IPS DF 19.7 (cell line): ENCODE measurements around the gene PRELP.
"Not testable (repeated sequence)": the region's sequence is repeated elsewhere in the genome, so short reads cannot be mapped to it uniquely, and the experiment has no call there.

Experiments used
- DNase-seq: peaks from one replicate; pipeline ENCODE4 v3.0.0-alpha.2; 2013; ENCODE audit warnings: low read depth, low spot score

Gene PRELP

DNA sequence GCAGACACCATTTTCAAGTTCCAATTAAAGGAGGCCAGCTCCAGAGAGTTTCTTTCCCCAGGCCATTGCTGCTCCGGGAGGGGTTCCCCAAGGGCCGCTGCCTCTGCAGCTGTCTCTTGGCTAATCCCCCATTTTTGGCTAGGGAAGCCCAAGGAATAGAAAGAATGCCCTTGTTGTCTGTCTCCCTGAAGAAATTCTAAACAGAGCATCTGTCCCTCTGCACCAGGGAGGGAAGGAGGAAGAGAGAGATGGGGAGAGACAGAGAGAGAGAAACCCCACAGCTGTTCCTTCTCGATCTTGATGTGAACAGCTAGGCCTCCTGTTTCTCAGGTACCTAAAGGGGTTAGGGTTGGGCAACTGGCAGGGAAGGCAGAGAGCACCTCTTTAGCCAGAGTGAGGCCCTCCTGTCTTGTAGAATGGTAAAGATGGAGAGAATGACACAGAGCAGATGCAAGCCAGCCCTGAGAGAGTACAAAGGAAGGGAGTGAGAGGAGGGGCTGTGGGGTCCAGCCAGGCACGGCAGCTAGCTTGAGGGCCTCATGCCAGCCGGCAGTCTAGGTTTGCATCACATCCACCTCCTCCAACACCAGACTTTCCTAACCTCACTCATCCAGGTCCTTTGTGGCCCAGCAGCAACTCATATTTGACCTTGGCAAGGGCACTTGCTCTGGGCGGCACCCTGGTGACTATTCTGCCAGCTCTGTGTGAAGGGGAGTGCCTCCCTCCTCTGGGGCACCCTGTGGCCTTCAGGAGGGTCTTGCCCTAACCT lies 31.4 kb downstream of the PRELP start:
- DNase-seq = no peak

DNA sequence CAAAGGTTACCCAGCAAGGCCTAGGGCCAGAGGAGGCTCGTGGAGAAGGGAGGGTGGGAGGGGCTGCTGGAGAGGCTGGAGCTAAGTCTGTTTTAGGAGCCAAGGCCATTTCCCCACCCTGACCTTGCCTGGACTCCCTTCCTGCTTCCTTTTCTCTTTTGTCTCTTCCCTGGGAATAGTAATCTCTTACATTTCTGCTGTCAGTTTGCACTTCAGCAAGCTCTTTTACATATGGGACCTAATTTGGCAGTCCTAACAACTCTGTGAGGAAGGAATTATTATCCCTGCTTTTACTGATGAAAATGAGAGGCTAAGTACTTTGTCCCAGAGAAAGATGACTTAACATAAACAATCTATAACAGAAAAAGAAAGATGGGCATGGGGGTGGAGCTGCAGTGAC lies 32.2 kb downstream of the PRELP start:
- no peak for DNase-seq

DNA sequence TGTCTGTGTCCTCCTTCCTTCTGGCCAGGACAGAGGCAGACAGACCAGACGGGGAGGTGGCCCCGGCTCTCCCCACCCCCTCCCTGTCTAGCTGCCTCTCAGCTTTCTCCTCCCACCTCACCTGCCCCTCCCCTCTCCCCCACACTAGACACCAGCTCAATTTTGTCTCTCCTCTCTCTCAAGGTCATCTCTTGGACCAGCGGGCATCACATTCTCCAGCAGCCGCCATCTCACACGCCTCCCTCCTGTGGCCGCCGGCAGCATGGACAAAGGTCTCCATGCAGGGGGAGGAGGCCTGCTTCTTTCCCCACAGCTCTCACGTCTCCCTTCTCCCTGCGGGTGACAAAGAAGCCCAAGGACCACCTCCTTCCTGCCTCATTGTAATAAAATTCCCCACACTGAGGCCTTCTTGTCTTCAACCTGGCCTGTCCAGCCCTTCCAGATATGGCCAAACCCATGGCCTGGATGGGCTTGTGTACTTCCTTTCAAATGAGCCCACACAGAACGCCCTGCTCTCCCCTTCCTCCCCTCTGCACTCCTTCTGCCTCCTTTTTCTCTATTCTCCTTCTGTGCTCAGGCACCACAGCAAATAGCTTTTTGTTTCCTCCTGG lies 33.0 kb downstream of the PRELP start:
- no peak for DNase-seq

DNA sequence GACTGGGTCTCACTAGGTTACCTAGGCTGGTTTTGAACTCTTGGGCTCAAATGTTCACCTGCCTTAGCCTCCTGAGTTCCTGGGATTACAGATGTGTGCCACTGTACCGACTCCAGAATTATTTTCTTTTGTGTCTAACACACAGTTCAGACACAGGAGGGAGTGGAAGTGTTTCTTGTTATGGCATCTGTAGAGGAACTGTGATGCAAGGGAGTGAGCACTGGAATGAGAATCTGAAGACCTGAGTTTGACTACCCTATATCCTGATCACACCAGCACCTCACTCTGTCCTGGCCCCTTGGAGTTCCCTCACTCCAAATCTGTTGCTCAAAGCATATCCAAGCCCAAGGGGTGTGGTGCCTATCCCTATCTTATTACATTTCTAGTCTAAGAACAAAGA lies 33.5 kb downstream of the PRELP start:
- no peak for DNase-seq

DNA sequence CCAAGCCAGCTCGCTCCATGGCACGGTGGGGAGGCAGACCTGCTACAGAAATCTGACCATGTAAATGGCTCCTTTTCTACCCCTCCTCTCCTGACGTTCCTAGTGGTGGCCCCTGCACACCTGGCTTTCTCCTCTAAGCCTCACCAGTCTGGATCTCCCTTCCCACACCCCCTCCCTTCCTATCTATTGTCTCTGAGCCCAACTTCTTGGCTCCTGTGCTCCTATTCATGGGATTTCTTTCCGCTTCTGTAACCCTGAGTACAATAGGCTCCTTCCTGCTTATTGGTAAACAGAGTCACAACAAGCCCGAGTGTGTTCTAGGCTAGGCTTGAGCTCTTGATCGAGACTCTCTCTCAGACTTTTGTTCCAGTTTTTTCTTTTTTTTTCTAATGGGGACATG lies 35.9 kb downstream of the PRELP start:
- no peak for DNase-seq

DNA sequence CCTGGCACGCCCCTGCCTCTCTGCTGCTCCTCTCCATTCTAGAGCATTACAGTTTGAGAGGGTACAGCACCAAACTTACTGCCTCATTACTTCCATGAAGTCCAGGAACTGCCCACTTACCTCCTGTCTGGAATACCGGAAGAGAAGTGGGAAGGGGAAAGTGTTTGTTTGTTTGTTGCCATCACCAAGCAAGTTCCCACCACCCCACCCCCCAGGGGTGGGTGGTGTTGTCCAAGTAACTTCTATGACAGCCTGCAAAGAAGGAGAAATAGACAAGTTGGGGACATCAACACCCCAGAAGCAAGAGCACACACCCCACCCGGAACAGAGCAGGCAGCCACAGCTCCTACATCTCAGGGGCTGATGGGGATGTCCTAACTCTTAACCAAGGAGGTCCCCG lies 36.3 kb downstream of the PRELP start:
- no peak for DNase-seq

DNA sequence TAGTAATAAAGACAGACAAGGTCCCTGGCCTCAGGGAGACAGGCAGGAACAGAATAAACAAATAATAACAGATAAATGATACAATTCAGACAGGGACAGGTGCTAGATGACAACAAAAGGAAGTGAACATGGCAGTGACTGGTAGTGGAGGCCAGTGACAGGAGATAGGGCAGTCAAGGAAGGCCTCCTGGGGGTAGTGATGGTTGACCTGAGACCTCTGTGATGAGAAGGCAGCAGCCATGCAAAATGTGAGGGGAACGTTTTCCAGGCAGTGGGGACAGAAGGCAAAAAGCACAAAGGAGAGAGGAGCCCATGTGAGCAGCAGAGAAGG lies 36.9 kb downstream of the PRELP start:
- DNase-seq = no peak

DNA sequence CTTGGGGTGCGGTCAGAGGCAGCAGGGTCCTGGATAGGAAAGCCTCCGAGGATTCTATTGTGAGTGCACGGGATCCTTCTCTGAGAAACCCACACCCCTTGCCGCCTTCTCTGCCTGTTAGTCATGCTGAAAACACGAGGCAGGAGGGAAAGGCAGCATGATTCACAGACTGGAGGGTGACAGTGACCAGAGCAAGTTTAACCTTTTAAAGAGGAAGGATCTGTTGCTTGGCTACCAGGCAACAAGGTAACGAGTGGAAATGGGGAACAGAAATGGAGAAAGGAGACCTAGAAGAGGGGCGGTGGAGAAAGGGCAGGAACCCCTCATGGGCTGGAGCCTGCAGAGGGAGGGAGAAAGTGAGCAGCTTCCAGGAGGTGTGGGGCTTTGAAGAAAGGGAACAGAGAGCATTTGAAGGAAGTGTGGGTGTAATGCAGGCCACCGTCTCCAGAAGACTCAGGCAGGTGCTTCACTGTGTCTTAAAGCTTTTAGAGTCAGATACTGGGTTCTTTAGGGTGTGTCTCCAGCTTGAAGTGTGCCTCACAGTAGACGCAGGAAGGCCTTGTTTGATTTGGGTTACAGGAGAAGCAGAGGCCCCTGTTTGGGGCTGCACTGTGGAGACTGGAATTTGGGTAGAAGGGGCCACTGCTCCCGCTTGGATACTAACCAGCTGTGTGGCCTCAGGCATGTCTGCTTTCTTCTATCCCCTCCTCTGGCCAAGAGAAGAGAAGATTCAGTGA lies 37.4 kb downstream of the PRELP start:
- no peak for DNase-seq

DNA sequence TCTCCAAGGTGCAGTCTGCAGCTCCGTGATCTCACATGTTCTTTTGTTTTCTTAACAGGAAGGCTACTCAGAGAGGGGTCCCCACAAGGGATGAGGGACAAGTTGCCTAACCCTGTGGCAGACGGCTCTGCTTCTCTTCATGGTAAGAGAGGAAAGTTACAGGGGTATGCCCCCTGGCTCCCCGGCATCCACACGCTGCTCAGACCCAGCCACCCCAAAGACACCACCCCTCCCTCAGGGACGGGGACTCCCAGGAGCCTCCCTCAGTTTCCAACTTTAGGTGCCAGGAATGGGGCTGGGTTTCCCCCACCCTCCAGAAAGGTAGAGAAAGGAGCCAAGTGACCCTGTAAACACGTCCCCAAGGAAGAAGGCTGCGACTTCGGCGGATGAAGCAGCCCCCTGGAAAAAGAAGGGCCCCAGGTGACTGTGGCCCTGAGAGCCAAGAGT lies 38.0 kb downstream of the PRELP start:
- DNase-seq = no peak

DNA sequence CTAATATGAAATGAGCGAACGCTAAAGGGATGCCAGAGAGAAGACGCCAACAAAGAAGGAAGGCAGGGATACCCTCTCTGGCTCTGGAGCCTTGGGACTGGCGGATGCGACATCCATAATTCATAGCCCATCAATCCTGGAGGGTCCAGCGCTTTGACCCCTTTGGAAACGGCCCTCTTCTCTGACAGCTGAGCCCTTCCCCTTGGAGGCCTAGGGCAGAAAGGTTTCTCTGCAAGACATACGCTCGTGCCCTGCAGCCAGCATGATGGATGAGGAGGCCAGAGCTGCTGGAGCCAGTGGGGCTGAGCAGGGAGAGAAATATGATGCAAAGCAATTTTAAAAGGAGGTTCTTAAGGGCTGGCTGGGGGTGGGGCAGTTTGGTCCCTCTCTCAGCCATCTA lies 40.6 kb downstream of the PRELP start:
- DNase-seq = no peak

DNA sequence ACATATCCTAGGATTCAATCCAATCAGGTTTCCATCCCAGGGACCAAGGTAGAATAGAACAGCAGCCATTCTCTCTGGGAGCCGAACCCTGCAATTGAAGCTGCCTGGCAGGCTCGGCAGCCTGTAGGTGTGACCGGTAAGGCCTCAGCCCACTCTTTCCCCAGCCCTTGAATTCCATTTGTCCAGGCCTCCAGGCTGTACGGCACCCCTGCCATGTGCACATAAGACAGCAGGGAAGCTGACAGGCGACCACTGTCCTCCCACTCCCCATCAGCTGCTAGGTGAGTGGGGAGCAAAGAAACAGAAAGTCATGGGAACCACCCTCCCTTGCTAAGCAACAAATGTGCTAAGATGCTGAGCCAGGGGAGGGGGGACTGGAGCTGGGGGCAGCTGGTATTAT lies 41.3 kb downstream of the PRELP start:
- DNase-seq = no peak

DNA sequence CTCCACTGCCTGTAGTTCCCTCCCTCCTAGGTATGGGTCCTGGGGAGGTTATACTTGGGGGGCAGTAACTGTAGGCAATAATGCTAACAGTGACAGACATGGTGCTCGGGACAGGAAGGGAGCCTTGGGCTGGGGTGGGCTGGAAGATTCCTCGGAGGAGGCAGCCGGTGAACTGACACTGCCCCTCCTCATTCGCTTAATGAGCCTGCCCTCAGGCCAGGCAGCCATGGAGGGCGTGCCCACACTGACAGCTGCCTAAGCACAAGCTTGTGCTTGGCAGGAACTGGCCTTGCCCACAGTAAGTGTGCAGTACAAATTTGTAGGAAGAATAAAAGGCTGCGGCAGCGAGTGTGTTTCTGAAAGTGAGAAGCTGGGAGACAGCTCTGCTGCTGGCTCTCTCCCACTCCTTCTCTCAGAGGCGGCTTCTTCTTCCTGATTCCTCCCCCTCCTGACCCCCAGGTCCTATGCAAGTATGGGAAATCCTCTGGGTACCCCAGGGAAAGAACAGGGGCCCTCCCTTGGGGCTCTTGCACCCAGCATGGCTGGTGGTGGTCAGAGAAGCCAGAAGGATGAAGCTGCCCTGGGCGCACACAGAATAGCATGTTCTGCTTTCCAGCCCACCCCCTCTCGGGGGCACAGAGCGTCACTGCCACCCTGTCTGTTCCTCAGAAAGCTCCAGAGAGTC lies 42.0 kb downstream of the PRELP start:
- no peak for DNase-seq

DNA sequence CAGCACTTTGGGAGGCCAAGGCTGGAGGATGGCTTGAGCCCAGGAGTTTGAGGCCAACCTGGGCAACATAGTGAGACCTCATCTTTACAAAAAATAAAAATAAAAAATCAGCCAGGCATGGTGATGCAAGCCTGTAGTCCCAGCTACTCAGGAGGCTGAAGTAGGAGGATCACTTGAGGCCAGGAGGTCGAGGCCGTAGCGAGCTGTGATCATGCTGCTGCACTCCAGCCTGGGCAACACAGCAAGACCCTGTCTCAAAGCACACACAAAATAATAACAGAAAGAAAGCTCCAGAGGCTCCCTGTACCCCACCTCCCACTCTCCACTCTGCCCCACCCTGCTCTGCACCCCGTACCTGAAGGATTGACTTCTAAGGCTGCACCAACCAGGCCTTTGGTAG lies 42.5 kb downstream of the PRELP start:
- not testable (repeated sequence) for DNase-seq

DNA sequence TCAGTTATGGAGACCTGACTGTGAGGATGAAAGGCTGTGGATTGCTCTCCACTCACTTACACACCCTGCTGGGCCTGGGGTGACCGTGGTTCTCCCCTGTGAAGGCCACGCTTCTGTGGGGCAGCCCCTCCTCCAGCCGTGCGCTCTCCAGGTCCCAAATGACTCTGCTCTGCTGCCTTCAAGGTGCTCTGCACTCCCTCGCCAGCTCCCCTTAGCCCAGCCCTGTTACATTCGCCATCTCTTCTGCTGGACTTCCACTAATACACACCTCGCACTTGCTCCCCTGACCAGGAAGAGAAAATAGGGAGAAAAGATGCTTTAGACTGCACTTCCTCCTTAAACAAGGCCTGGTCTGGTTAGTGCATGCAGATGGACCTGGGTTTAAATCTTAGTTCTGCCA lies 42.9 kb downstream of the PRELP start:
- DNase-seq = no peak

DNA sequence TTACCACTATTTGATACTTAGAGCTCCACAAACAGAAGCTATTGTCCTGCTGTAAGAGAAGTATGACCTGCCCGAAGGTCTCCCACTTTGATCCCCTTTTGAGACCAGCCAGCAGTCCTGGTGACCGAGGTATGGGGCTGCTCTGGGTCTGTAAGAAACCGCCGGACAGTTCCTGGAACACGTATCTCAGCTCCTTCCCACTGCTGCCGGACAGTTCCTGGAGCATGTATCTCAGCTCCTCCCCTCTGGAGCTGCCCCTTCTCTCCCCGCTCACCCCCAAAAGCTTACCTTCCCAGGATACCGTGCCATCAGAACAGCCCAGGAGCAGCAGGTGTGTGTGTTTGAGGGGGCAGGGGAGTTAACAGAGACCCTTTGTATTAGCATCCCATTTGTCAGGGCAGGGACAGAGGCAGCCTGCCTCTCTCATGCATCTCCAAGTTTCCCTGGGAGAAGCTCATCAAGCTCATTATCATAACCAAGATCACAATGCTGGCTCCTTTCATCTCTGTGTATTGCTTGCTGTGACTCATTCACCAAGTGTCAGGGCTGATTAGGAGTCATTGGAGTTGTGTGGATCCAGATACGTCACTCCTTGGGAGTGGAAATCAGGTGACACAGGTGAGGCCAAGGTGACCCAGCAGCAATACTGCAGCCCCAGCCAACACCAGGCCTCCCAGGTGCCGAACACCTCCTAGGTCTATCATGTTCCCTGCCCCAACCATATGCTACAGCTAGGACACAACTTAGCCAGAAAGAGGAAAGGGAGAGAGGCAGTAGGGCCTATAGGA lies 43.6 kb downstream of the PRELP start:
- DNase-seq = peak; percentile 97

DNA sequence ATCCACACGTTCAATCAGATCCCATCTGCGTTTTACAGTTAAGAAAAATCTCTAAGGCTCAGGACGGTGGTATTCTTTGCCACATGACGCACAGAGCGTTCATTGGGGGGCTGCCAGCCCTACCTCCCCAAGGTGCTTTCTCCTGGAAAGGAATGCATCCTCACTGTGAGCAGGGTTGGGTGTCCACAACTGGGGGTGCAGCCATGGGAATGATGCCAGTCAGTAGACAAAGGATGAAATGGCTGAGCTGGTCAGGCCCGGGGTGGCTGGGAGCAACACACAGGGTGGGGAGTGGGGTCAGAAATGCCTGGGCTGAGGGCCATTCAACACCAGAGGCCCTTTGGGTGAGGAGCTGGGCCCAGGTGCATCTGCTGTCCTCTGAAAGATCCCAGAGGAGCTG lies 44.3 kb downstream of the PRELP start:
- no peak for DNase-seq

DNA sequence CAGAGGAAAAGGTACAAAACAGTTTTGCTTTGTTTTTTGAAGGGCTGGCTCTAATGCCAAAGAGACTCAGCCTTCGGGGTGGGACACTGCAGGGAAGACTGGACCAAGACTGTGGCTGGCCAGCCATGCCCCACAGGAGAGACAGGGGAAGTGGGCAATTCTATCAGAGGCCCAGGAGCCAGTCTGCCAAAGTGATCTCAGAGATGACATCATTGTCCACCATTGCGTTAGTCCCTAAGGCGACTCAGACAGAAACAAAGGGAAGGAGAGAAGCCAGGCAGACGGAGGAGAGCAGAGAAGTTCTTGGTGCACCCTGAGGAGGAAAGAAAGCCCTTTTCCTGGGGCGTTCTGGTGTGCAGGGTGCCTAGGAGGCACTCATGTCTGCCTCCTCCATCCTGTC lies 44.7 kb downstream of the PRELP start:
- DNase-seq = no peak

DNA sequence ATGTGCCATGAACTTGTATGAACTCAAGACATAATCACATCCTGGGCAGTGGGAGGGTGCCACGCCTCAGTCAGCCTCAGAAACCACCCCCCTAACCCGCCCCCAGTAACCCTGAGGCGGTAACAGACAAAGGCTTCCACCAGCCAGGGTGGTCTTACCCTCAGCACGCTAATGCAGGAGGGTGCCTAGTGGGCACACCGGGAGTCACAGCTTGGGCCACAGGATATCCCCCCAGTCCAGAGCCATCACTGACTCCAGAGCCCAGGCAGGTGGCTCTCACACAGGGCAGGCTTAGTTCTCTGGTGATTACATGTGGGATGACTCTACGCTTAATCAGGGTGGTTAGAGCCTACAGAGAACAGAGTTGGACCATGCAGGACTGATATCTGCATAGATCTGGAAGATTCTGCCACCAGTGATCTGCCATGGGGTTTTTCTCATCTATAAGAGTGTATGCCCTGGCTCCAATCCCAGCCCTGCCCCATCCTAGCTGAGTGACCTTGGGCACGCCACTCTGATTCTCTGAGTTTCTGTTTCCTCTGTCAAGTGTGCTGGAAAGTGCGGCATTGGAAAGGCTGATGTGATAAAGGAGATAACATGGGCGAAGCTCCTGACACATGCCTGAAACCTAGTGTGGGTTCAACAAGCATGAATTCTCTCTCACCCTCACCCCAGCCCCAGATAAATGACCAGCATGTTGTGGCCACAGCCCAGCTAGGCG lies 45.6 kb downstream of the PRELP start:
- DNase-seq = no peak

DNA sequence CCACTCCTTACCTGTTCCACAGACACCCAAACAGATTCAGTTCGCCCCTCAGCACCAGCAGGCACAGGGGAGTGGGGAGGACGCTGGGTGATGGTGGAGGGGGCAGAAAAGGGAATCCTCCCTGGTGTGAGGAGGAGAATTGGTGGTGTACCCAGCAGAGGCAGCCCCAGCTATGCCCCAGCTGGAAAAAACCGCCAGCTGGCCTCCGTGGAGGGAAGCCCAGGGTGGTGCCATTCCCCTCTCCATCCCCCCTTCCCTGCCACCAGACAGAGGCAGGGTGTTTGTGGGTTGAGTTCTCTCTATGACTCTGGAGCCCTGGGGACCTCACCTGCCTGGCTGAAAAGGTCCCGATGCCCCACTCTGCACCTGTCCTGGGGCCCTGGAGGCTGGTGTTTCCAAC lies 46.2 kb downstream of the PRELP start:
- no peak for DNase-seq

DNA sequence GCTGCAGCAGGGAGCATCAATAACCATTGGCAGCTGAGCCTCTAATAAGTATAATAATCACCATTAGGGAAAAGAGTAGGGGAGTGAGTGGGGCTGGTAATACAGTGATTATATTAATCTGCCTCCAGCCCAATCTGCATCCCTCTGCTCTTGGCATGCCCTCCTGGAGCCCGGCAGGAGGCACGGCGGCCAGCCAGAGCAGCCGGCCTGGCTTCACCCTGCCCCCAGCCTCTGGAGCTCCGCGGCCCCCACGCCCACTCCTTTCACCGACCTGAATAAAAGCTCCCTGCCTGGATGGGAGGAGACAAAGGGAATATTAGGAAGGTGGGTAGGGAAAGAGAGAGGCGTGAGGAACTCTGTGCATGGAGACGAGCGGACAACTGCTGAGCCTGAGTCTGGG lies 46.6 kb downstream of the PRELP start:
- no peak for DNase-seq

DNA sequence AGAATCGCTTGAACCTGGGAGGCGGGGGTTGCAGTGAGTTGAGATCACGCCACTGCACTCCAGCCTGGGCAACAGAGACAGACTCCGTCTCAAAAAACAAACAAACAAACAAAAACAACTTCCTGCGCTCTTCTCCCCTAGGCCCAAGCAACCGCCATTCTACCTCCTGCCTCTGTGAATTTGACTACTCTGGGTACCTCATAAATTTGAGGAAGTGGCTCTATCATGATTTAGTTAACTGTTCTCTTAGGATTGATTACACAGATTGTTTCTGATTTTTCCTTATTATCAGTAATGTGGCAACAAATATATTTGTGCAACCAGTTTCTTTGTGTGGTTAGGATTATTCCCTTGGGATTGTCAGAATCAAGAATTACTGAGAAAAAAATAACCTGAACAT lies 48.1 kb downstream of the PRELP start:
- DNase-seq = no peak
